ENCODE measurements around the gene WIPI1. TPM values are rescaled to one million over a fixed set of nuclear protein-coding genes. Genes with fewer than 3 reads are reported as not detected.

The WIPI1 gene
- total and polyA plus RNA-seq, 2 experiments from 2014 or later = 67.4 to 79.6 TPM

DNA sequence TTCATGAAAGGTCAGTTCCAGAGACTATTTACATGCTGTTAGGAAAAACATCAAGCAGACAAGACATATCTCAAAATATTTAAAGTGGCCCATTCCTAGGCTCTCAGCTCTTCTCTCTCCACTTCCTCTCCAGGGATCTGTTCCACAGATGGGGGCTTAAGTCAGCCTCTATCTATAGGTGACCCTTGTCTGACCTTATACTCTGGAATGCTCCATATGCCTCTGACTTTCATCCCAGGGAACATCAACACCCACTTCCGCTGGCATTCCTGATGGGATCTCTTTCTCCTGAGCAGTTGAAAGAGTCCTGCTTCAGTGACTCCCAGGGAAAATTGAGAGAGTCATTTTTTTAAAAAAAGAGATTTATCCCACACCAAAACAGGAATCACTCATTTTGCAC lies 11.5 kb upstream of the WIPI1 start:
- Histone ChIP-seq H3K4me1 (ENCODE audit: insufficient read depth) (no peaks in the 10 kb centered on the region), H3K9me2 (replicated peaks; ENCODE audit: insufficient read depth) (no peaks in the 10 kb centered on the region), H3K4me3 (no peak overlapping the region), H3K4me2 (no peak overlapping the region), H3K79me2 (no peaks in the 10 kb centered on the region), H3K36me3 (replicated peaks; ENCODE audit: insufficient read depth, low read depth) (no peaks in the 10 kb centered on the region), H3K27me3 (no peaks in the 10 kb centered on the region), H3K27ac (peak overlapping the region; percentile 57), H2AFZ (no peak overlapping the region), H4K20me1 (ENCODE audit: insufficient read depth, poor library complexity, severe bottlenecking) (no peaks in the 10 kb centered on the region), H3K9me3 (ENCODE audit: low read depth) (no peaks in the 10 kb centered on the region)
- 22% methylated on average over 1 of the region's 1 CpG for WGBS (ENCODE audit: low lambda C conversion rate, missing lambda C conversion rate)
- DNase-seq (ENCODE audit: low spot score) = no peak
- TF ChIP-seq EZH2 (IDR thresholded peaks at IDR 0.05; ENCODE audit: borderline replicate concordance) (no peak), EZH2phosphoT487 (IDR thresholded peaks at IDR 0.05; ENCODE audit: low read depth, severe bottlenecking, unreplicated experiment) (no peak)
- TF ChIP-seq, protein P1, sequence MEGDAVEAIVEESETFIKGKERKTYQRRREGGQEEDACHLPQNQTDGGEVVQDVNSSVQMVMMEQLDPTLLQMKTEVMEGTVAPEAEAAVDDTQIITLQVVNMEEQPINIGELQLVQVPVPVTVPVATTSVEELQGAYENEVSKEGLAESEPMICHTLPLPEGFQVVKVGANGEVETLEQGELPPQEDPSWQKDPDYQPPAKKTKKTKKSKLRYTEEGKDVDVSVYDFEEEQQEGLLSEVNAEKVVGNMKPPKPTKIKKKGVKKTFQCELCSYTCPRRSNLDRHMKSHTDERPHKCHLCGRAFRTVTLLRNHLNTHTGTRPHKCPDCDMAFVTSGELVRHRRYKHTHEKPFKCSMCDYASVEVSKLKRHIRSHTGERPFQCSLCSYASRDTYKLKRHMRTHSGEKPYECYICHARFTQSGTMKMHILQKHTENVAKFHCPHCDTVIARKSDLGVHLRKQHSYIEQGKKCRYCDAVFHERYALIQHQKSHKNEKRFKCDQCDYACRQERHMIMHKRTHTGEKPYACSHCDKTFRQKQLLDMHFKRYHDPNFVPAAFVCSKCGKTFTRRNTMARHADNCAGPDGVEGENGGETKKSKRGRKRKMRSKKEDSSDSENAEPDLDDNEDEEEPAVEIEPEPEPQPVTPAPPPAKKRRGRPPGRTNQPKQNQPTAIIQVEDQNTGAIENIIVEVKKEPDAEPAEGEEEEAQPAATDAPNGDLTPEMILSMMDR (IDR thresholded peaks at IDR 0.05; ENCODE audit: poor library complexity) = no peak

DNA sequence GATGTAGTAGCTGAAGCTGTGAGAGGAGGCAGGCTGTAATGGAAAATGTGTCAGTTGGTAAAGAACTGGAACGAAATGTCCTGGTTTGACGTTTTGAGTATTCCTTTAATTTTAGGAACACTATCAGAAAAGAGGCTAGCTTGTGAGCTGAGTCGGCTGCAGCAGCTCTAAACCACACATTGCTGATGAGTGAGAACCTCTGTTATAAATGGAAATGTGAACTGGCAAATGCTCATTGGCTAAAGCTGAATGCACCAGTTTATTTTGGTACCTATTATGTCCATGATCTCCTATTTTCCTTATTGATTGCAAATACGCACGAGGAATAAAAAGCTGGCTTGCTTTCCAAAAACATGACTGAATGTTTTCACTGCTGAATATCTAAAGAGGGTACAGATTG lies 11.0 kb upstream of the WIPI1 start:
- Histone ChIP-seq H3K27me3 (no peaks in the 10 kb centered on the region), H2AFZ (no peak overlapping the region), H3K79me2 (no peaks in the 10 kb centered on the region), H3K4me1 (ENCODE audit: insufficient read depth) (no peaks in the 10 kb centered on the region), H4K20me1 (ENCODE audit: insufficient read depth, poor library complexity, severe bottlenecking) (no peaks in the 10 kb centered on the region), H3K9me3 (ENCODE audit: low read depth) (no peaks in the 10 kb centered on the region), H3K4me3 (no peak overlapping the region), H3K4me2 (no peak overlapping the region), H3K27ac (peak overlapping the region; percentile 57), H3K36me3 (replicated peaks; ENCODE audit: insufficient read depth, low read depth) (no peaks in the 10 kb centered on the region), H3K9me2 (replicated peaks; ENCODE audit: insufficient read depth) (no peaks in the 10 kb centered on the region)
- WGBS (ENCODE audit: low lambda C conversion rate, missing lambda C conversion rate) = 51% methylated on average over 5 of the region's 5 CpGs
- no peak for TF ChIP-seq EZH2 (IDR thresholded peaks at IDR 0.05; ENCODE audit: borderline replicate concordance)
- no peak for DNase-seq (ENCODE audit: low spot score)

DNA sequence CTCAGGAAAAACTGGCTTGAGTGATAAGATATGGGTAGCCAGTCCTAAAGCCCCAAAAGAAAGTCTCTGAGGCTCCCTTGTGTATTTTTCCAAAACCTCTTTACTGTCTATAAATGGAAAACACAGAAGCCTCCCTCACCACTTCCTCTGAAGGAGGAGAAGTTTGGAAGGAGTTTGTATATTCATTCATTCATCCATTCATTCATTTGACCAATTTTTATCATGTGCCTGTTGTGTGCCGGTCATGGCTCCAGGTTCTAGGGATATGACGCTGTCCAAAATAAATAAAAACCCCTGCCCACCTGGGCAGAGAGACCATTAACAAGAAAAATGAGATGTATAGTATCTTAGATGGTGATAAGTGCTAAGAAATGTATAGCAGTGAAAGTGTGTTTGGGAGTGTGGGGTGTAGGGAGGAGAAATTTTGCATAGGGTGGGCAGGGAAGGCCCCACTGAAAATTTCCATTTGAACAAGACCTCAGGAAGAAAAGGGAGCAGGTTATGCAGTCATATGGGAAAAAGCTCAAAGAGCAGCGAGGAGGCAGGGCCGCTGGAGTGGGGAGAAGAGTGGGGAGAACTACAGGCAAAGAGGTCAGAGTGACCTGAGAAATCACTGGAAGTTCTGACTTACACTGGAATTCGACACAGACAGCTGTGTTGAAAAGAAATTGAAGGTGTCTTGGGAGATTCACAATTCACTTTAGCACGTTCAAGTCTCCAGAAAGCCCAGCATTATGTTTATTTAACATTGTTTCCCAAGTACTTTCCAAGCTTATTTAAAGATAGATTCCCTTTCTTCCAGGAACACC lies 6.1 kb upstream of the WIPI1 start:
- Histone ChIP-seq H3K79me2 (no peaks in the 10 kb centered on the region), H4K20me1 (ENCODE audit: insufficient read depth, poor library complexity, severe bottlenecking) (no peaks in the 10 kb centered on the region), H3K4me2 (no peak overlapping the region), H3K27me3 (no peaks in the 10 kb centered on the region), H3K27ac (no peak overlapping the region), H3K9me2 (replicated peaks; ENCODE audit: insufficient read depth) (no peaks in the 10 kb centered on the region), H3K4me3 (no peak overlapping the region), H3K9me3 (ENCODE audit: low read depth) (no peaks in the 10 kb centered on the region), H3K36me3 (replicated peaks; ENCODE audit: insufficient read depth, low read depth) (no peaks in the 10 kb centered on the region), H2AFZ (no peak overlapping the region), H3K4me1 (ENCODE audit: insufficient read depth) (no peaks in the 10 kb centered on the region)
- TF ChIP-seq EZH2phosphoT487 (IDR thresholded peaks at IDR 0.05; ENCODE audit: low read depth, severe bottlenecking, unreplicated experiment) (no peak), EZH2 (IDR thresholded peaks at IDR 0.05; ENCODE audit: borderline replicate concordance) (no peak)
- TF ChIP-seq, protein P1 (IDR thresholded peaks at IDR 0.05; ENCODE audit: poor library complexity) = no peak
- no peak for DNase-seq (ENCODE audit: low spot score)
- 64% methylated on average over 6 of the region's 6 CpGs for WGBS (ENCODE audit: low lambda C conversion rate, missing lambda C conversion rate)

DNA sequence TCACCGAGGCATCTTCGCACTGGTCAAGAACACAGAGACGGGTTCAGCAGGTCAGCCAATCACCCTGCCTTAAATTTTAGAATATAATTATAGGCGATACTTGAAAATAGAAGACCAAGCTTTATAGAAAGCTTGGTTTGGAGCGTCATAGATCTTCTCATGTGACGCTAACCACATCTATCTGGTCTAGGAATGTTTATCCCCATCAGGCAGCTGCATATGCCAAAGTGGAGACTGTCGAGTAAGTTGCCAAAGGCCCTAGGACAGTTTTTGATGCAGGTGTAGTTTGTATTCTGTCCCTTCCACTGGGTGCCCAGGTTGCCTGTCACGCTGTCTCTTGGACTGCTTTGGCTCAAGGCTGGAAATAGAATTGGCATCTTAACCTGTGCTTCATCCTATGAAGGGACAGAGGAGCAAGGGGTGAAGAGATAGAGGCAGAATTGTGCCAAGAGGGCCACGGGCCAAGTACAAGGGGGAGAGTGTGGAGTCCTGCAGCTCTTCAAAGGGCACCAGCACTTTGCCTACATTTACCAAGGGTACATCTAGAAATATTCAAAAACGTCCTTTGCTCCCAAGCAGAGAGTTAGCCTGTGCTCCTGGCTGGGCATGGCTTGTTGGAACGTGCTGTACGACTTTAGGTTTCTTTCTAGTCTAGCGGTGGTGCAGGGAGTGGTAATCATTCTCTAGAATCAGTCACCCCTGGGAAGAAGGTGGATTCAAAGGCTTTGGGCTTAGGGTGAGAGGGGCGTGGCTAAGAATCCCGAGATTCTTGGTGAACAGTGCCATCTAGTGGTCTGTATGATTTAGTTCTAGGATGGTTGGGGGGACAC lies 5.3 kb upstream of the WIPI1 start:
- peak; percentile 94 for DNase-seq (ENCODE audit: low spot score)
- H3K27ac ChIP-seq = no peak overlapping the region
- H2AFZ ChIP-seq = no peak overlapping the region

More for the DNA sequence above, 5.3 kb upstream of the WIPI1 start:
- Histone ChIP-seq H3K9me2 (replicated peaks; ENCODE audit: insufficient read depth) (no peaks in the 10 kb centered on the region), H3K4me2 (no peak overlapping the region), H3K27me3 (no peaks in the 10 kb centered on the region), H4K20me1 (ENCODE audit: insufficient read depth, poor library complexity, severe bottlenecking) (no peaks in the 10 kb centered on the region), H3K79me2 (no peaks in the 10 kb centered on the region), H3K36me3 (replicated peaks; ENCODE audit: insufficient read depth, low read depth) (no peaks in the 10 kb centered on the region), H3K4me3 (no peak overlapping the region), H3K9me3 (ENCODE audit: low read depth) (no peaks in the 10 kb centered on the region), H3K4me1 (ENCODE audit: insufficient read depth) (no peaks in the 10 kb centered on the region)
- WGBS (ENCODE audit: low lambda C conversion rate, missing lambda C conversion rate) = 48% methylated on average over 15 of the region's 15 CpGs
- TF ChIP-seq EZH2phosphoT487 (IDR thresholded peaks at IDR 0.05; ENCODE audit: low read depth, severe bottlenecking, unreplicated experiment) = no peak
- TF ChIP-seq, protein P1 (IDR thresholded peaks at IDR 0.05; ENCODE audit: poor library complexity) = peak; percentile 77
- no peak for TF ChIP-seq EZH2 (IDR thresholded peaks at IDR 0.05; ENCODE audit: borderline replicate concordance)
